Loucy (cell line): ENCODE data around the gene SAP30BP.

Source experiments
- H2AFZ ChIP-seq: fragments of 200-600 bp; sonication (generic); 2 replicates; pipeline ENCODE4 v1.6.0; 2016; ENCODE audit warnings: antibody characterized with exemption, mild to moderate bottlenecking, low read length, moderate library complexity
- H3F3A ChIP-seq: fragments of 200-600 bp; 2 replicates; pipeline ENCODE4 v1.6.0; 2016; ENCODE audit warnings: antibody characterized with exemption, low read depth, mild to moderate bottlenecking
- H3K27me3 ChIP-seq: fragments of 200-600 bp; sonication (generic); 2 replicates; pipeline ENCODE4 v1.6.1; 2014; ENCODE audit warnings: low read length, mild to moderate bottlenecking; ENCODE audit not compliant: insufficient read depth, poor library complexity, severe bottlenecking
- H3K36me3 ChIP-seq: fragments of 200-600 bp; sonication (generic); 2 replicates; pipeline ENCODE4 v1.6.1; 2016; ENCODE audit warnings: low read length; ENCODE audit not compliant: insufficient read depth
- H3K4me1 ChIP-seq: fragments of 200-600 bp; sonication (generic); 2 replicates; pipeline ENCODE4 v1.5.1; 2014; ENCODE audit warnings: low read length, mild to moderate bottlenecking; ENCODE audit not compliant: insufficient read depth, poor library complexity, severe bottlenecking
- H3K4me2 ChIP-seq: fragments of 200-600 bp; sonication (generic); 2 replicates; pipeline ENCODE4 v1.6.0; 2014; ENCODE audit warnings: antibody characterized with exemption, low read length, low read depth, mild to moderate bottlenecking; ENCODE audit not compliant: poor library complexity, severe bottlenecking
- H3K4me3 ChIP-seq: fragments of 200-600 bp; sonication (generic); 2 replicates; pipeline ENCODE4 v1.5.1; 2014; ENCODE audit warnings: low read length, mild to moderate bottlenecking, mixed read lengths; ENCODE audit not compliant: poor library complexity, severe bottlenecking
- H3K79me2 ChIP-seq: fragments of 200-600 bp; sonication (generic); 2 replicates; pipeline ENCODE4 v1.6.1; 2014; ENCODE audit warnings: low read length; ENCODE audit not compliant: insufficient read depth
- H3K9ac ChIP-seq: fragments of 200-600 bp; sonication (generic); 2 replicates; pipeline ENCODE4 v1.6.0; 2014; ENCODE audit warnings: mild to moderate bottlenecking, low read depth, low read length, moderate library complexity; ENCODE audit not compliant: poor library complexity, severe bottlenecking
- H3K9me2 ChIP-seq: fragments of 200-600 bp; sonication (generic); replicated peaks from 2 replicates; pipeline ENCODE4 v1.6.1; 2016; ENCODE audit warnings: low read depth, low read length, mixed read lengths
- H3K9me3 ChIP-seq: fragments of 200-600 bp; sonication (generic); 2 replicates; pipeline ENCODE4 v1.6.1; 2014; ENCODE audit warnings: mild to moderate bottlenecking, antibody characterized with exemption, low read length, low read depth; ENCODE audit not compliant: insufficient read depth
- H4K20me1 ChIP-seq: fragments of 200-600 bp; sonication (generic); 2 replicates; pipeline ENCODE4 v1.6.0; 2014; ENCODE audit warnings: antibody characterized with exemption, low read length, mild to moderate bottlenecking; ENCODE audit not compliant: insufficient read depth, poor library complexity, severe bottlenecking
- EZH2phosphoT487 ChIP-seq: fragments of 200-600 bp; IDR thresholded peaks from 2 replicates; pipeline ENCODE4 v1.6.1; 2018; ENCODE audit warnings: antibody characterized with exemption, mild to moderate bottlenecking, moderate library complexity, borderline replicate concordance
- TF ChIP-seq, protein P1 (sequence below): fragments of 200-600 bp; sonication (generic); conservative IDR thresholded peaks from 2 replicates; pipeline ENCODE4 v1.5.1; 2014; ENCODE audit warnings: mild to moderate bottlenecking, antibody characterized with exemption, low read length

Gene SAP30BP

GRCh38 chr17:75673487-75673886 lies 6.3 kb downstream of the SAP30BP start:
- no peak overlapping the region for H3K4me2 ChIP-seq
- H4K20me1 ChIP-seq = peaks cover 3% of the 10 kb centered on the region
- no peaks in the 10 kb centered on the region for H3F3A ChIP-seq
- no peaks in the 10 kb centered on the region for H3K9me2 ChIP-seq
- peaks cover 59% of the 10 kb centered on the region for H3K79me2 ChIP-seq
- H3K9ac ChIP-seq = no peak overlapping the region
- H3K36me3 ChIP-seq = peaks cover 42% of the 10 kb centered on the region
- no peak overlapping the region for H3K4me3 ChIP-seq
- TF ChIP-seq, protein P1, sequence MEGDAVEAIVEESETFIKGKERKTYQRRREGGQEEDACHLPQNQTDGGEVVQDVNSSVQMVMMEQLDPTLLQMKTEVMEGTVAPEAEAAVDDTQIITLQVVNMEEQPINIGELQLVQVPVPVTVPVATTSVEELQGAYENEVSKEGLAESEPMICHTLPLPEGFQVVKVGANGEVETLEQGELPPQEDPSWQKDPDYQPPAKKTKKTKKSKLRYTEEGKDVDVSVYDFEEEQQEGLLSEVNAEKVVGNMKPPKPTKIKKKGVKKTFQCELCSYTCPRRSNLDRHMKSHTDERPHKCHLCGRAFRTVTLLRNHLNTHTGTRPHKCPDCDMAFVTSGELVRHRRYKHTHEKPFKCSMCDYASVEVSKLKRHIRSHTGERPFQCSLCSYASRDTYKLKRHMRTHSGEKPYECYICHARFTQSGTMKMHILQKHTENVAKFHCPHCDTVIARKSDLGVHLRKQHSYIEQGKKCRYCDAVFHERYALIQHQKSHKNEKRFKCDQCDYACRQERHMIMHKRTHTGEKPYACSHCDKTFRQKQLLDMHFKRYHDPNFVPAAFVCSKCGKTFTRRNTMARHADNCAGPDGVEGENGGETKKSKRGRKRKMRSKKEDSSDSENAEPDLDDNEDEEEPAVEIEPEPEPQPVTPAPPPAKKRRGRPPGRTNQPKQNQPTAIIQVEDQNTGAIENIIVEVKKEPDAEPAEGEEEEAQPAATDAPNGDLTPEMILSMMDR = no peak
- no peak for TF ChIP-seq EZH2phosphoT487
- peaks cover 13% of the 10 kb centered on the region for H3K4me1 ChIP-seq
- H2AFZ ChIP-seq = no peak overlapping the region
- no peaks in the 10 kb centered on the region for H3K27me3 ChIP-seq
- H3K9me3 ChIP-seq = no peaks in the 10 kb centered on the region

GRCh38 chr17:75676461-75676860 lies 9.3 kb downstream of the SAP30BP start:
- Histone ChIP-seq H3K9me2 (no peaks in the 10 kb centered on the region), H3K27me3 (no peaks in the 10 kb centered on the region), H4K20me1 (no peaks in the 10 kb centered on the region), H3K9me3 (no peaks in the 10 kb centered on the region), H3K9ac (no peak overlapping the region), H3K4me1 (no peaks in the 10 kb centered on the region), H3K4me2 (no peak overlapping the region), H3K36me3 (peaks cover 32% of the 10 kb centered on the region), H2AFZ (no peak overlapping the region), H3K79me2 (peaks cover 50% of the 10 kb centered on the region), H3F3A (no peaks in the 10 kb centered on the region), H3K4me3 (no peak overlapping the region)
- no peak for TF ChIP-seq EZH2phosphoT487
- TF ChIP-seq, protein P1 = no peak

DNA sequence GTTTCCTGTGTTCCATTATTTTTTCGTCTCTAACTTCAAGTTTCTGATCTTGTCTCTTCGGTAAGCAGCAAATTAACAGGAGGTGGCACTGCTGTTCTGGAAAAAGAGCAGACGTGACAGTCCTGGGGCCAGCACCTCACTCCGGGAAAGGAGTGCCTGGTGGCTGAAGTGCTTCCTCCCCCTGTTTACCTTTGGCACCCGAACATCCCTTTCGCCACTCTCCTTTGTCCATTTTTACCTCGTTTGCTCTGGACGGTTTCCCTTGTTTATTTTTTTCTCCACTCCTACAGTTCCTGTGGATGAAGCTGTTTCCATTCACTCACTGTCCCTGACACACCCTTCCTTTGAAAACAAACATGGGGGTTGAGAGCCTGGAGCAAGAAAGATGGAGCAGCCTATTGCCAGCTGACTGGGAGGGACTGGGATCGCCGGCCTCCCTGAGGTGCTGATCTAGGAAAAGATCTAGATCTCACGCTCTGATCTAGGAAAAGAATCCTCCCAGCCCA lies 12.6 kb downstream of the SAP30BP start:
- H4K20me1 ChIP-seq = no peaks in the 10 kb centered on the region
- H3K4me3 ChIP-seq = no peak overlapping the region
- no peaks in the 10 kb centered on the region for H3K27me3 ChIP-seq
- H2AFZ ChIP-seq = no peak overlapping the region
- H3K9me2 ChIP-seq = no peaks in the 10 kb centered on the region
- peaks cover 10% of the 10 kb centered on the region for H3K36me3 ChIP-seq
- no peaks in the 10 kb centered on the region for H3K4me1 ChIP-seq
- no peak overlapping the region for H3K4me2 ChIP-seq
- no peak overlapping the region for H3K9ac ChIP-seq
- TF ChIP-seq EZH2phosphoT487 = no peak
- TF ChIP-seq, protein P1 = no peak
- H3K9me3 ChIP-seq = no peaks in the 10 kb centered on the region
- H3F3A ChIP-seq = no peaks in the 10 kb centered on the region
- peaks cover 52% of the 10 kb centered on the region for H3K79me2 ChIP-seq
